Skin of body (tissue), 2 donors: ENCODE measurements around the gene KCNQ1. TPM values are rescaled to one million over a fixed set of nuclear protein-coding genes. Genes with fewer than 3 reads are reported as not detected.

Source experiments
- DNase-seq: peaks from one replicate; lab custom pipeline; 2025; lab: John Stamatoyannopoulos, UW
- total RNA-seq: library from RNA; depleted of rRNA; stranded (reverse); fragments of >200 nt; gene quantifications from one replicate; pipeline ENCODE4 v1.2.3, GENCODE V29; 2014

Gene KCNQ1
- total RNA-seq, 1 donor from 2014 or later = 1.3 TPM

DNA sequence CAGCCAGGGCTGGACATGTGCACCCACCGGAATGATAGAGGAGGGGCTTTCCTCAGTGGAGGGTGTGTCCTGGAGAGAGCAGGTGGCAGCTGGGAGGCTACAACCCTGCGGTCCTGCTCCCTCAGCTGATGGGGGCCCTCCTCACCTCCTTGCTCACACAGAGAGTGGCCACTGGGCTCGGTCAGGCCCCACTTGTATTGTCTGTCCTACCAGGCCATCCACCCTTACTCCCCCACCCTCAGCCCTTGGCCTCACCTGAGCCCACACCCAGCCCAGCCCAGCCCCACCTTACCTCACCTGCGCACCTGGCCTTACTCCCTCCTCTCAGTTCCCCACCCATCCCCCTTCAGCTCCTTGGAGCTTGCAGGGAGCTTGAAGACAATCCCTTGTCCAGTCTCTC is 3.6 kb upstream of the KCNQ1 start:
- DNase-seq = no peak

DNA sequence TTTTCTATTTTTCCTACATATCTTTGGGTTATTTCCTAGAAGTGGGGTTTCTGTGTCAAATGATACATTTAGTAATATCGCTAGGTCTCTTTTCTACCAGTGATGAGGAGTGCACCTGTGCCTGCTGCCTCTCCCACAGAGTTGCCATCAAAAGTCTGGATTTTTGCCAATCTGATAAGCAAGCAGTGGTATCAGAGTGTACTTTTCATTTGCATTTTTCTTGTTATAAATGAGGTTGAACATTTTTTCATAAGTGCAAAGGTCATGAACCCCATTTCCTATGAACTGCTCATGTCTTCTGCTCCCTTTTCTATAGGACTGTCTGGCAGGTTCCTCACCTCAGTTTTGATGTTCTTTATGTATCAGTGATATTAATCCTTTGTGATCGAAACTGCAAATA is 2.2 kb upstream of the KCNQ1 start:
- no peak for DNase-seq

DNA sequence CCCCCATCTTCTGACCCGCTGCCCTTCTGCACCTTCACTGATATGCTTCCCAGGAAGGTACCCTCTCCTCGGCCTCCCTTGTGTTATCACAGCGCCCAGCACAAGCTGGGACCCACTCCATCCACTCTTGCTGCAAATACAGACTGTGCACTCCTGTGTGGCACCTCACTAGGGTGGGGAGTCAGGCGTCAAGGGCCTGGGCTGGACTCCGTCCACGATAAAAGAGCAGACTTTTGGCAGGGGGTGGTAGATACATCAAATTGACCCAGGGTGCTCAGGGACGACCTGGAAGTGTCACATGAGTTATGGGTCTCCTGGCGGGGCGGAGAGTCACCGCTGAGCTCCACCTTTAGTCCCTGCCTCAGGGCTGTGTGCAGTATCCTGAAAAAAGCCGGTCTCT is 1.4 kb upstream of the KCNQ1 start:
- no peak for DNase-seq

DNA sequence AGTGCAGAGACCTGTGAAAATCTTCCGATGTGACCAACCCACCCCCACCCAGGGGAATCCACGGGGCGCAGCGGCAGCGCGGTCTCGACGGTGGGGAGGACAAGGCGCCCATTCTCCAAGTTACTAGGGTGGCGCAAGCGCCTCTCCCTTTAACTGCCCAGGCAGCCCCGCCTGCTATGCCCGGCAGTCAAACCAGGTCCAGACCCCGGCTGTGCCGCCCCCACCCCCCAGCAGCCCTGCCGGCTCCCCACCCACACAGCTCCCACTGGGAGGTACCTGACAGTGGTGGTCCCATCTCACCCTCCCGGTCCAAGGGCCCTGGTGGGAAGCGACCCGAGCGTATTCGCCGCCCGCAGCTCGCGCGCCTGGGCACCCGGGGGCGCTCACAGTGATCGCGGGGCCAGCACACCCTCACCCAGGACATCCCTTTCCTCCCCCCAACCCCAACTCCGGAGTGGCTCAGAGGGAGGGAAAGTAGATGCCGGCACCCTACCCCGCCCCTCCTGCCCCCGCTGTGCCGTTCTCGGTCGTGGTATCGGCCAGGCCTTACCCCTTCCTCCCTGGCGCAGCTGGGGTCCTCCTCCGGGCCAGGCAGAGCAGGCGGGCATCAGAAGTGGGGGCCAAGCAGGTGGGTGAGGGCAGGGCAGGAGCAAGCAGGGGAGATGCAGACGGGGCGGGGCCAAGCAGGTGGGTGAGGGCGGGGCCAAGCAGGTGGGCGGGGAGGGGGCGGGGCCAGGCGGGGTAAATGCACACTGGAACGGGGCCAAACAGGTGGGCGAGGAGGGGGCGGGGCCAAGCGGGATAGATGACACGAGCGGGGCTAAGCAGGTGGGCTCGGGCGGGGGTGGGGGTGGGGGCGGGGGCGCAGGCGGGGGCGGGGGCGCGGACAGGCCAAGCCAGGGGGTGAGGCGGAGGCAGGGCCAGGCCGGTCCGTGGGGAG is 657 bp upstream of the KCNQ1 start, which contains the start of gene TRPM5:
Gene TRPM5 (minus strand): TSS at position 634 of the 940 bp plus-strand sequence. CDS start 21,478 bp downstream, outside the sequence.
- no peak for DNase-seq

DNA sequence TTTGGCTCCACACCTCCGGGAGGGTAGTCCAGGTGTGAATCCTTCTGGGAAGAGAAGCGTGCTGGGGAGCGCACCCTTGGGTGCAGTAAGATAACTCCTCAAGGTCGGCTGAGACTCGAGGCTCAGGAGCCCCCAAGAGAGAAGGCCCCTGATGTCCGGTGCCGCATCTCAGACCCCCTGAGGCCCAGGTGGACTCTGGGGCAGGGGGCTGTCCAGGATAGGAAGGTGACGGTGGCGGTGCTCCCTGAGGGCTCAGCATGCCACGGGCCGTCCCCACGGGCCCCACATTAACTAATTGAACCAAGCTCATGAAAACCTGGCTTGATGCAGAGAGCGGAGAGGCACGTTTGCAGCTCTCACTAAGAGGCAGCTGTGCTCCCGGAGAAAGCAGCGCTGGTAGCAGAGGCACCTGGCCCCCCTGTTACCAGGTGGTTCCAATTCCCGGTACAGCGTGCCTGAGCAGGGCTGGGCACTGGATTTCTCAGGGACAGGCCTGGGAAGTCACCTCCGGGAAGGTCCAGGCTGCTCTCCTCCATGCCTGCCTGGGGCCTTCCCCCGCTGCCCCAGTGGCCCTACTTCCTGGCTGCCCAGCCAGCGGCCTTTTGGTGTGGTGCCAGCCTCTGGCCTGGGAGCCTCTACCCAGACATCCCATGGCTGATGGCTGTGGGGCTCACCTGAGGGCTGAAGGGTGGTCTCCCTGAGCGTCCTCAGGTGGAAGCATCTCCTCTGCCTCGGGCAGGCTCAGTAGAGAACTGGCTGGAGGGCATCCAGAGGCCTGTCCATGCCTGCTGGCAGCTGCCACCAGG is 1.1 kb downstream of the KCNQ1 start:
- DNase-seq = no peak

DNA sequence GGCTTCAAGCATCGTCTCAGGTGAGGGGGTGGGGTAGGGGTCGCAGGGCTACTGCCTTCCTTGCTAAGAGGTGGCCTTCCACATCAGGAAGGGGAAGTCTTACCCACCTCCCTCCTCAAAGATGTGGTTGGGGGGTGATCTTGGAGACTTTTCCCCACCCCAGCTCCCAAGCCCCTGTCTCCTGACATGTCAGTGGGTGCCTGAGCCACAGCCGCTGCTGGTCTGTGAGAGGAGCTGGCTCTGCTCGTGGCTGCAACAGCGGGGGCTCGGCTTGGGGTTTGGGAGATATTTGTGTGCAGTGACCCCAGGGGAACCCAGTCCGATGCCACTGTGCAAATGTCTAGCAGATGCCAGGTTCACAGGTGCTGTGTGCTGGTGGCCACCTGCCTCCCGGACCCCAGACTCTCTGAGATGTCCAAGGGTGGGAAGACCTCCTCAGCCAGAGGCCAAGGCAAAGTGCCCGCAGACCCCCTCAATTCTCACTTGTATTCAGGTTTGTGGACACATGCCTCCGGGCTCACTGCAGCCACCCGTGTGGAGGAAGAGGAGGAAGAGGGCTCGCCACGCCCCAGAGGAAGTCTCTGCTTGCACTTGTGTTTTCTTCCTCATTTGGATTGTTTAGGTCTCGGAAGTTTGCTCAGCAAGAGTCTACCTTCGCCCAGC is 1.9 kb downstream of the KCNQ1 start:
- no peak for DNase-seq

DNA sequence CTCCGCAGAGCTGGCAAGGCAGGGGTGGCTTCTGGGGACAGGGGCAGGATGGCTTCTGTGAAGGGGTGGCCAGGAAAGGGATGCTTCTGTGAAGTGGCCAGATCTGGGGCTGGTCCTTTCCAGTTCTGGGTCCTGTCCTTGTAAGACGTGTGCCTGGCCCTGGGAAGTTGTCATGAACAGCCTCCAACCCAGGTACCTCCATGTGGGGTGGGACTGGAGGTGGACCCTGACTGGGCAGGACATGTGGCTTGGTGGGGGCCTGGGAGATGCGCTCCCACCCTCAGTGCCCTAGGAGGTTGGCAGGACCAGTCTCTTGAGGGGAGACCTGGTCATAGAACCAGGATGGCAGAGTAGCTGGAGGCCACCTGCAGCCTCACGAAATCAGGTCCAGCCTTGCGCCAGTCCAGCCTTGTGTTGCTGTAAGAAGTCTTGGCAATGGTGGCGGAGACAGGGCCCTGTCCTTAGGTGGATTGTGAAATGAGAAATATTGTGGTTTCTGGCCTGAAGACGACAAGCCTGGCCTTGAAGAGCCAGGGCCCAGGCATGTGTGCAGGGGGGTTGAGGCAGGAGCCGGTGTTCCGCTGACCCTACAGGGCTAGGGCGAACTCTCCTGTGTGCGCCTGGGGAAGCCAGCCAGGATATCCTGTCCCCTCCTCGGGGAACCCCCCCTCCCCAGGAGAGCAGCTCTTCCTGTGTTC is 2.6 kb downstream of the KCNQ1 start:
- no peak for DNase-seq

DNA sequence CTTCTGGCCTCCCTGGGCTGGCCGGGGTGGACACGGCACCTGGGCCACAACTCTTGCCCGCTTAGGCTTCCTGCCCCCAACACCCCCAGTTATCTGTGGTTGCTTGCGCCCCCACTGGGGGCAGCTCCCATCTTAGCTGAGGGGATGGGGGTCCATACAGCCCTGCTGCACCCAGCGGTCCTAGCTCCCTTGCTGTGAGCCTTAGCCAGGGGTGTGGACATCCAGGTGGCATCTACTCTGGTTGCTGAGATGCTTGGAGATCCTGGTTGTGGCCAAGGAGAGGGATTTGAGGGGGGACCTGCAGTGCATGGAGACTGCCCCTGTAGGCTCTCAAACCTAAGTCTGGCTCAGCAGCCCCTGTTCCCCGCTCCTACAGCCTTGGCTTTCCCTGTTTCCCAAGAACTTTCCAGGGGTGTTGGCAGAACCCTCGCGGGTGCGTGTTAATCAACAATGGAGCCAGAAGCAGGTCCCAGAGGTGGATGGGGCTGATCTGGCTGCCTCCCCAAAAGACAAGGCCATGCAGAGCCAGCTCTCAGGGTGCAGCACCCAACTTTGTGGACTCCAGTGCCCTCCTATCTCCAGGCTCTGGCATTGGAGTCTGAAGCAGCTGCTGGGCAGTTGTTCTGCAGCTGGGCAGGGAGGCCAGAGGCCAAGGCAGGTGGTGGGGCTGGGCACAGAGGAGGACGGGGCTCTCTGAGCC is 3.3 kb downstream of the KCNQ1 start:
- DNase-seq = no peak

DNA sequence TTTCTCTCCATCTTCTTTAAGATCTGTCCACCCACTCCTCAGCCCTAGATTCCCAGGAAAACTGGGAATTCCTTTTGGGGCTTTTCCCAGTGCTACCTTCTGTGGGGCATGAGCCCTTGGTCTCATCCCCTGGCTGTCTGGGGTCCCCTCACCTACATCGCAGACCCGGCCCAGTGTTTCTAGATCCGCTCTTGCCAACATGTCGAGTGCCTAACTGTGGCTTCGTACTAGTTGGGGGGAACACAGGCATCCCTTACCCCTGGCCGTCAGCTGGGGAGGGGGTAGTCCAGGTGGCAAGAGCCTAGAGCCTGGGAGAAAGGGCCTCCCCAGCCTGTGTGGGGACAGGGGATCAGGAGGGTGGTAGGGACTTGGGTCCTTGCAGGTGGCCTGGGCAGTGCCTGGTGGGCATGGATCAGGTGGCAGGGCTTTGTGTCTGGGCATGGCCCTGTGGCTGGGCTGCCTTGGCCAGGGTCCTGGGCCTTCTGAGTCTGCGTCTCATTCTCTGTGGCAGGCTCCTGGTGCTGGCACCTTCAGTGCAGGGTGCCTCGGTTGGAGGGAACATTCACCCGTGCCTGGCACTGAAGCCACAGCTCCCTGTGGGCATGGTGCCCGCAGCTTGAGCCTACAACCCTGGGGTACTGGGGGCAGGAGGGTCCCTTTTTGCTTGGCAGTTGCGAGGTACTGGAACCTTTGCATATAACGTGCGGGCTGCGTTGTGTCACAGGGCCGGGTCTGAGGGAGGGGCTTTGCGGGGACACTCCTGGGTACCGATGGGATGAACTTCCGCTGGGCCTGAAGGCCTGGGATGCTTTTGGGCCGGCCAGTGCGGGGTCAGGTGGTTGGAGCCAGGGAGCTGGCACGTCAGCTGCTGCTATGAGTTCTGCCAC is 4.1 kb downstream of the KCNQ1 start:
- no peak for DNase-seq

DNA sequence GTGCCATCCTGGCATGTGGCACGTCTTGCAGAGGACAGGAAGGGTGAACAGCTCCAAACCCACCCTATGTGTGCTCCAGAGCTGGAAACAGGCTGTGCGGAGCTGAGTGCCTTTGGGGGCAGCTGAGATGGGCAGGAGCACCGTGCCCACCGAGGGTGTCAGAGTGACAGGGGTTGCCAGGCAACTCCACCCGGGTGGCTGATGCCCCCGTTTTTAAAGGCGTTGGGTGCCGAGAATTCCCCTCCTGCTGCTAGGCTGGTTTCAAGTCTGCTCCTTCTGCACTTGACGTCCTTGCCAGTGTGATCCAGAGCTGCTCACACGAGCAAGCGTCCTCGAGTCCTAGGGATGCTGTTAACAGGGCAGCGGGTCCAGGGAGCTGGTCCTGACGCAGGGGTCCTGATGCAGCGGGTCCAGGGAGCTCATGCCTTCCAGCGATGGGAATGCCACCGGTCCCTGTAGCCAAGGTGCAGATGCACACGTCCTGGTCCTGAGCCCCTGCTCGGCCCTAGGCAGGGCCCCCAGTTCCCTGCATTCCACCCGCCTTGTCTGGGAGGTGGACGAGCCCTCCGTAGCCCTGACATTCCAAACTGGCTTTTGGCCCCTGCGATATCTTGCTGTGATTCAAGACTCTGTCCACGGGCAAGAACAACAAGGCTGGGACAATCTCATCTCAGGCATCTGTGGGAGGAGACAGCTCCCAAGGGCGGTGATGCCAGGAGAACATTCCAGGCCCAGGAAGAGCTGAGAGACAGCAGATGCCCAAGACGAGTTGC is 4.9 kb downstream of the KCNQ1 start:
- no peak for DNase-seq

DNA sequence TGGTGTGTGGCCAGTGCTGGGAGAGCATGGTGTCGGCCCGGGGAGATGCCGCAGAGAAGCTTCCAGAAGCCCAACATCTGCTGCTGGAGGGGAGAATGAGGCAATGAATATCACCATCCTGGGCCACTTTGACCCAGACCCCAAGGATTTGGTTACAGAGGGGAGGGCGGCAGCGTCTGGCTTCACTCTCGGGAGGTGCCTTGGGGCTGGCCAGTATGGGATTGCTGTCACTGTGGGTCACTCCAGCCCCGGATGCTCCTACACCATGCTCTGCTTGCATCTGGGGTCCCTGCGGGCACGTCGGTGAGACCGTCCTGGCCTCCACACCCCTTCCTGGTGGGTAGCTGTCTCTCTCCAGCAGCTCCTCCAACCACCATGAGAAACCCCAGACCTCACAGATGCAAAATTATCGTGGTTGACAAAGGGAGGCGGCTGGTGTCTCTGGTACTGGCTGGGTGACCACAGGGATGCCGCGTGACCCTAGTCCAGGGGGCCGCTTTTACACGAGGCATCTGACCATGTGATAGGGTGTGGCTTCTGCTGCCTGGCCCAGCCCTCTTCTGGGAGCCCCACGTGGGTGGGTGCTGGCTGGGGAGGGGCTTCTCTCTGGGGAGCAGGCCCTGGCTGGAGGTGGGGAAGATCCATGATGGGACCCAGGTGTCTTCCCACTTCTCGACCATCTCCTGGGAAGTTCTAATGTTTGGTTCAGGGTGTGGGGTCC is 5.7 kb downstream of the KCNQ1 start:
- no peak for DNase-seq

DNA sequence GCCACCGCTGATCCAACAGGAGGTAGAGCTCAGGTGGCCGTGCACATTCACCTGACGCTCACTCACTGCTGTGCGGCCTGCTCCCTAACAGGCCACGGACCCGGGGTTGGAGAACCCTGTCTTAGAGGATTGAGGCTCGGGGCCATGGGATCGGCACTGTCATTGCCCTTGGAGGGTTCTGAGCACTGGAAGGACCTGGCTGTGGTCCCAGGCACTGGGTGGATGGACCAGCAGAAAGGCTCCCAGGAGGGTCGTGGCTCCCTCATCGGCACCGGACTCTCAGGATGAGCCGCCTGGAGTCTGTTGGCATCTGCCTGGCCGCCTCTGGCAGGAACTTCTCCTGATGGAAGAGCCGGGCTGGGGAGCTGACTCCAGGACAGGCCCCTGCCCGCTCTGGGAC is 6.5 kb downstream of the KCNQ1 start:
- DNase-seq = no peak

DNA sequence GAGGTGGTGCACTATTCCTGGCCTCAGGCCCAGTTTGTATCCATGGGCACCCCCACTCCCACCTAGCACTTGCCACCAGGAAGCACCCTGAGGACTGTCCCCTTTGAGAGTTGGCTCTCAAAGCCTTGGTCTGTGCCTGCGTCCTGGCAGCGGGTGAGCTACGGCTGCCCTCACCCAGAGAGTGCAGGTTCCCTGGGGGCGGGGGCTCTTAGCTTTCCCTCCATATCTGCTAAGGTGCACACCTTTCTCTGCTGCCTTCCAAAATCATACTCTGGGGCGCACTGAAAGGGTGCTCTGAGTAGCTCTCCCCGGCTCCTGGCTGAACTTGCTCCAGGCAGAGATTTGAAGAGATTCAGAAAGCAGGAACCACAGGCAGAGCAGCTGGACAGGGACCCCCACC is 7.1 kb downstream of the KCNQ1 start:
- no peak for DNase-seq

DNA sequence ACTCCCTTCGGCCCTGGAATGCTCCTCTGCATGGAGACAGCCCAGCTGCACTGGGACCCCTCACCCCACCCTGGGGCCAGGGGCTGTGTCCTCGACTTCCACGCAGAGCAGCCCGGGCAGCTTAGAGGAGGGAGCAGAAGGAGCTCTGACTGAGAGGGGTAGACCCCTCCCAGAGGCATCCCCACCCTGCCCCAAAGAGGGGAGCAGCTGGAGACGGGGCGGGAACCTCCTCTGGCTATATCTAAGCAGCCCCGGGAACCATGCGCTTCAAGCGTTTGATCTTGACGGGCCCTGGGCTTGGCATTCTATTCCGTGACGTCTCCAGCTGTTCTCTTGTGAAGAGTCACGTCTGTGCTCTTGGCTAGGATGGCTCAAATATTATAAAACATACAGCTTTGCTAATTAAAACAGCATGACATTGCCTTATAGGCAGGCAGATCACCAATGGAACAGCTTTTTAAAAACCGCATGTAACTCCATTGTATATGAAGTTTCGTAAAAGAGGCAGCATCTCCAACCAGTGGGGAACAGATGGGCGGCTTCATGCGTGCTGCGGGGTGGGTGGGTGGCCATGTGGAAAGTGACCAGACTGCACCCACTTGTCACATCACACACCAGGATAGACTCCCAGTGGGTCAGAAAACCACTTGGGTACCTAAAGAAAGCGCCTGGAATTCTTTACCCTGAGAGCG is 7.7 kb downstream of the KCNQ1 start:
- DNase-seq = peak; percentile 94

DNA sequence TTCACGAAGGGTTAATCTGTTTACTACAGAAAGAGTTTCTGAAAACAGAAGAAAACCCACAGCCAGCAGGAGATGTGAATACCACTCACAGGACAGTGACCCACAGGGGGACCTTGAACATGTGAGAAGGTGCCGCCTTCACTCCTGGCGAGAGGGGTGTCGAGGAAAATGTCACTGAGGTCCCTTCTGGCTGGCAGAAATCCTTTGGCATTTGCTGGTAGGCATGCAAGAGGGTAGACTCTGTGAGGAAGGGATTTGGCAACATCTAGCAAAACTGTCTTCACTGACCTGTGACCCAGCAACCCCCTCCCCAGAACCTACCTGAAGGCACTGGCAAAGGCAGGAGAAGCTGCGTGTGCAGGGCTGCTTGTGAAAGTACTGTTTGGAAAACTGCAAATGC is 8.6 kb downstream of the KCNQ1 start:
- no peak for DNase-seq

DNA sequence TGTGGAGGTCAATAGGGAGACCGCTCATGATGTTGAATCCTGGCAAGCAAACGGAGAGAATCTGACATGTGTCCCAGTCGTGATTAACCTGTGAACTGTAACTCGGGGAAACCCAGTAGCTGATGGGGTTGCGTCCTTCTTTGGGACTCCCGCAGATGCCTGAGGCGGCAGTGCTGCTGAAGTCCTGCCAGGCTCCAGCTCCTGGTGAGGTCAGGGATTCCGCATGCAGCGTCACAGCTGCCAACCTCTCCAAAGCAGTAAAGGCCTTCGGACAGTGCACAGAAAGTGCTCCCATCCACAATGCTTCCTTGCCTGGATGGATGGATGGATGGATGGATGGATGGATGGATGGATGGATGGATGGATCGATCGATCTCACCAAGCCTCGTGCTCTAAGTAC is 13.5 kb downstream of the KCNQ1 start:
- DNase-seq = no peak

DNA sequence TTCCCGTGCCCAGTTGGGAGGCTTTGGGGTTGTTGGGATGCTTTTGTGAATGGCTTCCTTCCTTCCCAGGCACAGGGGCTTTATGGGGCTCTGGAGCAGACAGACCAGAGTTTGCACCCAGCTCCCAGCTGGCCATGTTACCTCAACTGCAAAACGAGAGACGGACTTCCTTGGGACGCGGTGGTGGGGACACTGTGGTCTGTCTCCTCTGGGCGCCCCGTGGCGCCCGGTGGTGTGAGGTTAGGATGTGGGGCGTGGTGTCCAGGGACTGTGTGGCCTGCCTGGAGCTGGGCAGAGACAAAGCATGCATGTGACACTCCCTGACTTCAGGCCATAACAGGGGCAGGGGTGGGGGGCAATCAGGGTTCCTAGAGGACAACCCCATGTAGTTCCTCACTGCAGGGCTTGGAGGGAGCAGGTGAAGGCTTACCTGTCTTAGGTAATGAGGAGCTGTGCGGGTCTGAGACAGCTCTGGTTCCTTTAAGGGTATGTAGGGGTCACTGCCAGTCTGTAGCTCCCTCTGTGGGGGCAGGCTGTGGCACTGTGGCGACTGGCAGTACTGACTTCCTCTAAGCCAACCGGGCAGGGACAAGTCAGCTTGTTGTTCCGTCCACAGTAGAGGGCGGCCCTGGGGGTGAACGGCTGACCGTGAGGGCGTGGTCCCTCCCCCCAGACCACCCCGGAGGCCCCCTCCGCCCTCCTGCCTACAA is 14.4 kb downstream of the KCNQ1 start:
- no peak for DNase-seq
